Activated B cell treated with CpG ODN at 0.5 μM for 24 hours (primary cell): ENCODE measurements around the gene NEAT1. TPM values are rescaled to one million over a fixed set of nuclear protein-coding genes. Genes with fewer than 3 reads are reported as not detected.

Experiments used
- ATAC-seq: fragments of 200-7000 bp; cut with Tn5 transposase; one replicate; pipeline ENCODE4 v1.10.0; 2021; ENCODE audit warnings: low read depth, mild to moderate bottlenecking, moderate library complexity
- CTCF ChIA-PET: fragments of 350-600 bp; sonication (Branson Sonifier 250); formaldehyde crosslinking; loops from one replicate; lab custom pipeline; 2021; ENCODE audit warnings: antibody characterized with exemption; lab: Charles Lee
- POLR2A ChIA-PET: fragments of 350-600 bp; sonication (Branson Sonifier 250); formaldehyde crosslinking; loops from one replicate; lab custom pipeline; 2021; ENCODE audit warnings: antibody characterized with exemption; lab: Charles Lee
- DNase-seq: peaks from one replicate; pipeline ENCODE4 v3.0.0; 2022
- H3K27ac Mint-ChIP-seq: one replicate; pipeline ENCODE4 v1.8.0; 2020; ENCODE audit warnings: mixed read lengths
- H3K27me3 Mint-ChIP-seq: one replicate; pipeline ENCODE4 v1.8.0; 2021; ENCODE audit warnings: mixed read lengths
- H3K36me3 Mint-ChIP-seq: one replicate; pipeline ENCODE4 v1.8.0; 2021; ENCODE audit warnings: low read depth, mixed read lengths
- H3K4me1 Mint-ChIP-seq: one replicate; pipeline ENCODE4 v1.8.0; 2021; ENCODE audit warnings: mixed read lengths
- H3K4me3 Mint-ChIP-seq: one replicate; pipeline ENCODE4 v1.8.0; 2020; ENCODE audit warnings: mild to moderate bottlenecking, mixed read lengths
- H3K9me3 Mint-ChIP-seq: one replicate; pipeline ENCODE4 v1.8.0; 2020; ENCODE audit warnings: mixed read lengths
- CTCF ChIP-seq: fragments of 200-600 bp; IDR thresholded peaks from one replicate; pipeline ENCODE4 v1.8.0; 2022; ENCODE audit warnings: antibody characterized with exemption, mild to moderate bottlenecking
- intact Hi-C: fragments of 100-400 bp; cut with micrococcal nuclease; formaldehyde crosslinking; loops from one replicate; pipeline ENCODE4 v1.15.1; 2024
- total RNA-seq: library from RNA; stranded (reverse); gene quantifications from 2 replicates; pipeline ENCODE4 v1.2.3, GENCODE V29; 2022

NEAT1 gene
- total RNA-seq, 1 donor from 2014 or later = 699 TPM

- peak; percentile 30 for ATAC-seq
- no peak overlapping the region for H3K4me3 Mint-ChIP-seq
- H3K36me3 Mint-ChIP-seq = peaks cover 35% of the 10 kb centered on the region
- no peak for TF ChIP-seq CTCF
- DNase-seq = no peak
- no peaks in the 10 kb centered on the region for H3K9me3 Mint-ChIP-seq
- ChIA-PET CTCF (interaction anchor here (0.7 to 1.5 kb wide), 13 partner anchors 9 to 108 kb away, joined by 3 to 15 read pairs (median 4); no protein-coding TSS in a partner anchor), POLR2A (interaction anchor here (0.6 to 5.0 kb wide), 16 partner anchors 8 to 311 kb away, joined by 3 to 83 read pairs (median 4); partner anchors contain the start of genes MALAT1, NEAT1 and SLC25A45)
- intact Hi-C loops = loop anchor here (1.0 kb wide), 4 partner anchors 8 to 67 kb away; partner anchors contain the start of gene SLC25A45
- H3K27ac Mint-ChIP-seq = peak overlapping the region; percentile 73
- H3K4me1 Mint-ChIP-seq = peaks cover 64% of the 10 kb centered on the region
- H3K27me3 Mint-ChIP-seq = no peaks in the 10 kb centered on the region
Observed at GRCh38 chr11:65432686-65433582, 10.3 kb downstream of the NEAT1 start.

GRCh38 chr11:65433657-65434056, 11.1 kb downstream of the NEAT1 start:
- CTCF ChIA-PET = interaction anchor here (0.8 to 1.1 kb wide), 5 partner anchors 17 to 77 kb away, joined by 3 to 5 read pairs (median 4); no protein-coding TSS in a partner anchor

GRCh38 chr11:65434057-65434666, 11.6 kb downstream of the NEAT1 start:
- Mint-ChIP-seq H3K27ac (no peak overlapping the region), H3K36me3 (peaks cover 44% of the 10 kb centered on the region), H3K27me3 (no peaks in the 10 kb centered on the region), H3K4me1 (peaks cover 61% of the 10 kb centered on the region), H3K4me3 (no peak overlapping the region), H3K9me3 (no peaks in the 10 kb centered on the region)
- intact Hi-C loops = no loop called here
- TF ChIP-seq CTCF = no peak
- ChIA-PET POLR2A (interaction anchor here (1.0 to 5.0 kb wide), 5 partner anchors 13 to 71 kb away, joined by 4 to 64 read pairs (median 5); partner anchors contain the start of genes MALAT1 and SLC25A45), CTCF (interaction anchor here (0.8 to 1.1 kb wide), 5 partner anchors 17 to 76 kb away, joined by 3 to 5 read pairs (median 4); no protein-coding TSS in a partner anchor)
- no peak for DNase-seq
- no peak for ATAC-seq

More at GRCh38 chr11:65433657-65434056, 11.1 kb downstream of the NEAT1 start:
- no peak for TF ChIP-seq CTCF
- Mint-ChIP-seq H3K27ac (peak overlapping the region; percentile 73), H3K27me3 (no peaks in the 10 kb centered on the region), H3K9me3 (no peaks in the 10 kb centered on the region), H3K4me1 (peaks cover 61% of the 10 kb centered on the region), H3K4me3 (no peak overlapping the region), H3K36me3 (peaks cover 39% of the 10 kb centered on the region)
- POLR2A ChIA-PET = interaction anchor here (1.0 to 5.0 kb wide), 5 partner anchors 13 to 71 kb away, joined by 4 to 64 read pairs (median 5); partner anchors contain the start of genes MALAT1 and SLC25A45
- ATAC-seq = no peak
- DNase-seq = no peak
- intact Hi-C loops = loop anchor here (1.0 kb wide), 4 partner anchors 8 to 67 kb away; partner anchors contain the start of gene SLC25A45

- no peaks in the 10 kb centered on the region for H3K27me3 Mint-ChIP-seq
- ATAC-seq (no peak), DNase-seq (no peak)
- H3K9me3 Mint-ChIP-seq = no peaks in the 10 kb centered on the region
- H3K4me3 Mint-ChIP-seq = no peak overlapping the region
- TF ChIP-seq CTCF = no peak
- POLR2A ChIA-PET = interaction anchor here (1.1 to 5.0 kb wide), 4 partner anchors 14 to 70 kb away, joined by 4 to 64 read pairs (median 6); partner anchors contain the start of gene MALAT1
- no peak overlapping the region for H3K27ac Mint-ChIP-seq
- CTCF ChIA-PET = no interaction called here
- peaks cover 61% of the 10 kb centered on the region for H3K4me1 Mint-ChIP-seq
- intact Hi-C loops = no loop called here
- peaks cover 44% of the 10 kb centered on the region for H3K36me3 Mint-ChIP-seq
Observed at GRCh38 chr11:65434667-65435410, 12.2 kb downstream of the NEAT1 start.
